Naive thymus-derived CD4-positive, alpha-beta T cell (primary cell): ENCODE data around the gene DCP2. TPM values are rescaled to one million over a fixed set of nuclear protein-coding genes. Genes with fewer than 3 reads are reported as not detected.

ENCODE experiments used
- ATAC-seq: fragments of 150-1000 bp; cut with Tn5 transposase; 2 replicates; pipeline ENCODE4 v1.10.0; 2021; ENCODE audit warnings: mild to moderate bottlenecking, moderate library complexity
- CTCF ChIA-PET: fragments of 350-600 bp; sonication (Branson Sonifier 250); formaldehyde crosslinking; loops from one replicate; lab custom pipeline; 2021; ENCODE audit warnings: antibody characterized with exemption; lab: Charles Lee
- POLR2A ChIA-PET: fragments of 350-600 bp; sonication (Branson Sonifier 250); formaldehyde crosslinking; loops from one replicate; lab custom pipeline; 2021; ENCODE audit warnings: antibody characterized with exemption, inconsistent platforms; lab: Charles Lee
- DNase-seq, 9 donors: peaks; one replicate each; pipeline versions ENCODE4 v3.0.0 to v3.0.0-alpha.2; 2020 to 2022; ENCODE audit warnings: mixed read lengths in 1 of 9
- H3K27ac ChIP-seq: one replicate; pipeline ENCODE4 v1.7.0; 2013; ENCODE audit warnings: mild to moderate bottlenecking, low read depth, low read length, moderate library complexity
- H3K27me3 ChIP-seq, 2 donors: one replicate each; pipeline ENCODE4 v1.7.0; 2013; ENCODE audit warnings: low read length in 2 of 2, mild to moderate bottlenecking in 2 of 2, moderate library complexity in 2 of 2; ENCODE audit not compliant: control insufficient read depth in 2 of 2, insufficient read depth in 2 of 2
- H3K36me3 ChIP-seq, 3 experiments: 1 replicate in 2 of 3; 2 replicates in 1 of 3; pipeline ENCODE4 v1.7.0; 2013; ENCODE audit warnings: low read length in 3 of 3, mild to moderate bottlenecking in 3 of 3, moderate library complexity in 1 of 3; ENCODE audit not compliant: insufficient read depth in 3 of 3, control insufficient read depth in 2 of 3
- H3K4me1 ChIP-seq, 2 donors: one replicate each; pipeline ENCODE4 v1.7.0; 2013; ENCODE audit warnings: low read length in 2 of 2, mild to moderate bottlenecking in 2 of 2, moderate library complexity in 1 of 2; ENCODE audit not compliant: control insufficient read depth in 2 of 2, insufficient read depth in 2 of 2
- H3K4me3 ChIP-seq: 2 replicates; pipeline ENCODE4 v1.7.0; 2013; ENCODE audit warnings: mild to moderate bottlenecking, low read length
- H3K9me3 ChIP-seq, 3 experiments: 1 replicate in 2 of 3; 2 replicates in 1 of 3; pipeline ENCODE4 v1.7.0; 2013; ENCODE audit warnings: low read length in 3 of 3; ENCODE audit not compliant: control insufficient read depth in 2 of 3
- H3K27ac Mint-ChIP-seq, 9 donors: one replicate each; pipeline ENCODE4 v1.8.0; 2020 to 2022; ENCODE audit warnings: mixed read lengths in 9 of 9, mild to moderate bottlenecking in 8 of 9, moderate library complexity in 5 of 9, inconsistent platforms in 2 of 9
- H3K27me3 Mint-ChIP-seq, 5 donors: one replicate each; pipeline ENCODE4 v1.8.0; 2021 to 2022; ENCODE audit warnings: mixed read lengths in 5 of 5, mild to moderate bottlenecking in 1 of 5
- H3K36me3 Mint-ChIP-seq, 5 donors: one replicate each; pipeline ENCODE4 v1.8.0; 2020 to 2022; ENCODE audit warnings: mixed read lengths in 5 of 5, mild to moderate bottlenecking in 3 of 5, inconsistent platforms in 1 of 5
- H3K4me1 Mint-ChIP-seq, 7 donors: one replicate each; pipeline ENCODE4 v1.8.0; 2020 to 2022; ENCODE audit warnings: mixed read lengths in 7 of 7, mild to moderate bottlenecking in 3 of 7, inconsistent platforms in 1 of 7
- H3K4me3 Mint-ChIP-seq, 10 donors: one replicate each; pipeline ENCODE4 v1.8.0; 2020 to 2022; ENCODE audit warnings: mild to moderate bottlenecking in 10 of 10, mixed read lengths in 10 of 10, moderate library complexity in 6 of 10, inconsistent platforms in 2 of 10
- H3K9me3 Mint-ChIP-seq, 11 donors: one replicate each; pipeline ENCODE4 v1.8.0; 2020 to 2022; ENCODE audit warnings: mixed read lengths in 11 of 11, mild to moderate bottlenecking in 4 of 11, inconsistent platforms in 1 of 11, moderate library complexity in 1 of 11
- intact Hi-C, 2 donors: fragments of 100-400 bp; cut with micrococcal nuclease; formaldehyde crosslinking; loops; one replicate each; pipeline ENCODE4 v1.15.1; 2023
- polyA plus RNA-seq, 2 donors: library from polyadenylated mRNA; unstranded; fragments of 300-500 nt; fragmentation: Illumina TruSeq; gene quantifications; one replicate each; pipeline ENCODE4 v1.2.3, GENCODE V29; 2021
- total RNA-seq, 6 experiments: library from RNA in 5 of 6; stranded (reverse) in 5 of 6; gene quantifications; 1 replicate in 5 of 6; 2 replicates in 1 of 6; pipeline ENCODE4 v1.2.3 and lab custom pipeline; 2021 to 2026

DCP2 gene
- total and polyA plus RNA-seq, 7 experiments from 2014 or later = 50.7 to 101 (median 65.0) TPM

GRCh38 chr5:112933651-112934365, 42.8 kb upstream of the DCP2 start:
- peaks cover 21 to 42% (median 34%) of the 10 kb centered on the region in 7 donors for H3K4me1 Mint-ChIP-seq
- Histone ChIP-seq H3K9me3 (no peaks in the 10 kb centered on the region), H3K4me3 (no peak overlapping the region), H3K27ac (no peak overlapping the region), H3K4me1 (peaks cover 21 to 30% of the 10 kb centered on the region in 2 donors), H3K36me3 (no peaks in the 10 kb centered on the region), H3K27me3 (no peaks in the 10 kb centered on the region)
- ChIA-PET POLR2A (interaction anchor here (1.4 to 1.7 kb wide), 2 partner anchors 13 to 42 kb away, joined by 6 read pairs; partner anchors contain the start of genes DCP2 and REEP5), CTCF (interaction anchor here (0.5 to 1.2 kb wide), 2 partner anchors 10 to 11 kb away, joined by 4 read pairs; no protein-coding TSS in a partner anchor)
- intact Hi-C loops = no loop called here
- H3K27ac Mint-ChIP-seq = no peak overlapping the region
- no peaks in the 10 kb centered on the region for H3K27me3 Mint-ChIP-seq
- H3K4me3 Mint-ChIP-seq = no peak overlapping the region
- peaks cover 0 to 6% (median 0%) of the 10 kb centered on the region in 5 donors for H3K36me3 Mint-ChIP-seq
- ATAC-seq (no peak), DNase-seq (no peak)
- peaks cover 0 to 2% (median 0%) of the 10 kb centered on the region in 11 donors for H3K9me3 Mint-ChIP-seq

- Histone ChIP-seq H3K36me3 (no peaks in the 10 kb centered on the region), H3K27ac (no peak overlapping the region), H3K4me1 (peaks cover 16 to 25% of the 10 kb centered on the region in 2 donors), H3K4me3 (no peak overlapping the region), H3K27me3 (no peaks in the 10 kb centered on the region), H3K9me3 (no peaks in the 10 kb centered on the region)
- Mint-ChIP-seq H3K4me3 (no peak overlapping the region), H3K27ac (no peak overlapping the region), H3K9me3 (peaks cover 0 to 2% (median 0%) of the 10 kb centered on the region in 11 donors), H3K27me3 (no peaks in the 10 kb centered on the region), H3K4me1 (peaks cover 16 to 37% (median 29%) of the 10 kb centered on the region in 7 donors), H3K36me3 (peaks cover 0 to 6% (median 0%) of the 10 kb centered on the region in 5 donors)
- intact Hi-C loops = no loop called here
- DNase-seq = no peak
- no peak for ATAC-seq
- POLR2A ChIA-PET = interaction anchor here (0.6 to 1.7 kb wide), 3 partner anchors 13 to 61 kb away, joined by 3 to 6 read pairs (median 6); partner anchors contain the start of genes DCP2 and REEP5
- CTCF ChIA-PET = interaction anchor here (0.5 to 1.2 kb wide), 2 partner anchors 10 to 11 kb away, joined by 4 read pairs; no protein-coding TSS in a partner anchor
These were observed 42.3 kb upstream of the DCP2 start for GRCh38 chr5:112934366-112934663.

DNA sequence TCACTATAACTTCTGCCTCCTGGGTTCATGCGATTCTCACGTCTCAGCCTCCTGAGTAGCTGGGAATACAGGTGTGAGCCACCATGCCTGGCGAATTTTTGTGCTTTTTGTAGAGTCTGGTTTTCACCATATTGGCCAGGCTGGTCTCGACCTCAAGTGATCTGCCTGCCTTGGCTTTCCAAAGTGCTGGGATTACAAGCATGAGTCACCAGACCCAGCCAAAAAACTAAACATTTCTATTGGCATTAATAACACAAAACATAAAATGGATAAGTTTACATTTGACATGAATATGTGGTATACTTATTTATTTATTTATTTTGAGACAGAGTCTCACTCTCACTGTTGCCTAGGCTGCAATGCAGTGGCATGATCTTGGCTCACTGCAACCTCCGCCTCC, 40.9 kb upstream of the DCP2 start:
- peaks cover 0 to 2% (median 0%) of the 10 kb centered on the region in 11 donors for H3K9me3 Mint-ChIP-seq
- no peak overlapping the region for H3K4me3 Mint-ChIP-seq
- POLR2A ChIA-PET = interaction anchor here (1.7 kb wide), 1 partner anchor 41 kb away, joined by 6 read pairs; the partner anchor contains the start of gene DCP2
- Histone ChIP-seq H3K9me3 (no peaks in the 10 kb centered on the region), H3K4me3 (no peak overlapping the region), H3K27me3 (no peaks in the 10 kb centered on the region), H3K27ac (no peak overlapping the region), H3K4me1 (peaks cover 3 to 12% of the 10 kb centered on the region in 2 donors), H3K36me3 (no peaks in the 10 kb centered on the region)
- peaks cover 5 to 23% (median 16%) of the 10 kb centered on the region in 7 donors for H3K4me1 Mint-ChIP-seq
- no peak overlapping the region for H3K27ac Mint-ChIP-seq
- DNase-seq (no peak), ATAC-seq (no peak)
- peaks cover 0 to 6% (median 0%) of the 10 kb centered on the region in 5 donors for H3K36me3 Mint-ChIP-seq
- intact Hi-C loops = no loop called here
- H3K27me3 Mint-ChIP-seq = no peaks in the 10 kb centered on the region
- CTCF ChIA-PET = interaction anchor here (0.6 kb wide), 1 partner anchor 731 kb away, joined by 3 read pairs; no protein-coding TSS in a partner anchor

DNA sequence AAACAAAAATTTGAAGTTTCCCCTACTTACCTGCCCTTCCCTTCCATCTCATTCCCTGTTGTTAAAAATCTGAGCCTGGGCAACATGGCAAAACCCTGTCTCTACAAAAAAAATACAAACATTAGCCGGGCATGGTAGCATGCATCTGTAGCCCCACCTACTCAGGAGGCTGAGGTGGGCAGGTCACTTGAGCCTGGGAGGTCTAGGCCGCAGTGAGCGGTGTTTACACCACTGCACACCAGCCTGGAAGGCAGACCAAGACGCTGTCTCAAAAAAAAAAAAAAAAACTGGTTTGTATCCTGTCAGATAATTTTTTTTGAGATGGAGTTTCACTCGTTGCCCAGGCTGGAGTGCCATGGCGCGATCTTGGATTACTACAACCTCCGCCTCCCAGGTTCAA, 38.3 kb upstream of the DCP2 start:
- POLR2A ChIA-PET = no interaction called here
- Histone ChIP-seq H3K36me3 (no peaks in the 10 kb centered on the region), H3K27me3 (no peaks in the 10 kb centered on the region), H3K27ac (no peak overlapping the region), H3K4me3 (no peak overlapping the region), H3K9me3 (no peaks in the 10 kb centered on the region), H3K4me1 (no peaks in the 10 kb centered on the region)
- peaks cover 0 to 2% (median 0%) of the 10 kb centered on the region in 11 donors for H3K9me3 Mint-ChIP-seq
- H3K27ac Mint-ChIP-seq = no peak overlapping the region
- ATAC-seq = no peak
- DNase-seq = no peak
- H3K4me1 Mint-ChIP-seq = peaks cover 0 to 5% (median 0%) of the 10 kb centered on the region in 7 donors
- H3K4me3 Mint-ChIP-seq = no peak overlapping the region
- peaks cover 0 to 2% (median 0%) of the 10 kb centered on the region in 5 donors for H3K36me3 Mint-ChIP-seq
- intact Hi-C loops = no loop called here
- H3K27me3 Mint-ChIP-seq = peaks cover 0 to 7% (median 0%) of the 10 kb centered on the region in 5 donors
- CTCF ChIA-PET = interaction anchor here (0.6 kb wide), 1 partner anchor 24 kb away, joined by 3 read pairs; no protein-coding TSS in a partner anchor

- ChIA-PET CTCF (no interaction called here), POLR2A (interaction anchor here (1.1 kb wide), 1 partner anchor 19 kb away, joined by 3 read pairs; no protein-coding TSS in a partner anchor)
- no peaks in the 10 kb centered on the region for H3K27me3 ChIP-seq
These were observed 35.9 kb upstream of the DCP2 start for GRCh38 chr5:112940670-112941069.

GRCh38 chr5:112948458-112948857, 28.1 kb upstream of the DCP2 start:
- DNase-seq = no peak
- no peak overlapping the region for H3K27ac Mint-ChIP-seq
- Histone ChIP-seq H3K27me3 (no peaks in the 10 kb centered on the region), H3K4me1 (no peaks in the 10 kb centered on the region), H3K36me3 (no peaks in the 10 kb centered on the region), H3K9me3 (no peaks in the 10 kb centered on the region), H3K27ac (no peak overlapping the region), H3K4me3 (no peak overlapping the region)
- peaks cover 0 to 3% (median 0%) of the 10 kb centered on the region in 11 donors for H3K9me3 Mint-ChIP-seq
- H3K4me1 Mint-ChIP-seq = peaks cover 0 to 20% (median 15%) of the 10 kb centered on the region in 7 donors
- POLR2A ChIA-PET = no interaction called here
- no peak overlapping the region for H3K4me3 Mint-ChIP-seq
- ATAC-seq = no peak
- intact Hi-C loops = no loop called here
- peaks cover 0 to 34% (median 0%) of the 10 kb centered on the region in 5 donors for H3K27me3 Mint-ChIP-seq
- CTCF ChIA-PET = no interaction called here
- peaks cover 0 to 3% (median 0%) of the 10 kb centered on the region in 5 donors for H3K36me3 Mint-ChIP-seq

More at GRCh38 chr5:112940670-112941069, 35.9 kb upstream of the DCP2 start:
- Mint-ChIP-seq H3K27me3 (peaks cover 0 to 11% (median 0%) of the 10 kb centered on the region in 5 donors), H3K4me1 (peaks cover 0 to 9% (median 4%) of the 10 kb centered on the region in 7 donors), H3K9me3 (no peaks in the 10 kb centered on the region), H3K36me3 (no peaks in the 10 kb centered on the region), H3K27ac (no peak overlapping the region), H3K4me3 (no peak overlapping the region)
- Histone ChIP-seq H3K4me1 (no peaks in the 10 kb centered on the region), H3K4me3 (no peak overlapping the region), H3K36me3 (no peaks in the 10 kb centered on the region), H3K9me3 (no peaks in the 10 kb centered on the region), H3K27ac (no peak overlapping the region)
- DNase-seq (no peak), ATAC-seq (no peak)
- intact Hi-C loops = loop anchor here in 1 of 2 donors (2.0 kb wide), 1 partner anchor 18 kb away; the partner anchor contains the start of gene REEP5
